Hepatocyte (in vitro differentiated cells): Measurements from ENCODE around the gene EYS. TPM values are rescaled to one million over a fixed set of nuclear protein-coding genes. Genes with fewer than 3 reads are reported as not detected.
A peak's percentile ranks its signal among the peaks of the same experiment; 100 is the strongest.
"Not testable (repeated sequence)": the region's sequence is repeated elsewhere in the genome, so short reads cannot be mapped to it uniquely, and the experiment has no call there.

Source experiments
- DNase-seq: peaks from one replicate; pipeline ENCODE4 v3.0.0-alpha.2; 2016; ENCODE audit warnings: low spot score
- H2AFZ ChIP-seq: fragments of 200-600 bp; sonication (generic); 2 replicates; pipeline ENCODE4 v1.6.0; 2016; ENCODE audit warnings: antibody characterized with exemption, mild to moderate bottlenecking
- H3K27ac ChIP-seq: fragments of 200-600 bp; sonication (generic); 2 replicates; pipeline ENCODE4 v1.5.1; 2016; ENCODE audit warnings: mild to moderate bottlenecking
- H3K27me3 ChIP-seq: fragments of 200-600 bp; sonication (generic); 2 replicates; pipeline ENCODE4 v1.6.1; 2016
- H3K36me3 ChIP-seq: fragments of 200-600 bp; sonication (generic); replicated peaks from 2 replicates; pipeline ENCODE4 v1.5.1; 2016; ENCODE audit warnings: low read depth; ENCODE audit not compliant: insufficient read depth
- H3K4me1 ChIP-seq: fragments of 200-600 bp; sonication (generic); 2 replicates; pipeline ENCODE4 v1.5.1; 2016; ENCODE audit warnings: mild to moderate bottlenecking, moderate library complexity; ENCODE audit not compliant: insufficient read depth
- H3K4me2 ChIP-seq: fragments of 200-600 bp; sonication (generic); 2 replicates; pipeline ENCODE4 v1.6.0; 2016
- H3K4me3 ChIP-seq: fragments of 200-600 bp; sonication (generic); 2 replicates; pipeline ENCODE4 v1.5.1; 2016; ENCODE audit warnings: mild to moderate bottlenecking
- H3K79me2 ChIP-seq: fragments of 200-600 bp; sonication (generic); 2 replicates; pipeline ENCODE4 v1.6.0; 2017; ENCODE audit warnings: mild to moderate bottlenecking
- H3K9me2 ChIP-seq: fragments of 200-600 bp; sonication (generic); replicated peaks from 2 replicates; pipeline ENCODE4 v1.6.0; 2017; ENCODE audit warnings: mild to moderate bottlenecking; ENCODE audit not compliant: insufficient read depth
- H3K9me3 ChIP-seq: fragments of 200-600 bp; sonication (generic); 2 replicates; pipeline ENCODE4 v1.5.1; 2016; ENCODE audit warnings: low read depth, mild to moderate bottlenecking
- H4K20me1 ChIP-seq: fragments of 200-600 bp; sonication (generic); 2 replicates; pipeline ENCODE4 v1.6.0; 2016; ENCODE audit warnings: mild to moderate bottlenecking; ENCODE audit not compliant: insufficient read depth, poor library complexity, severe bottlenecking
- EZH2 ChIP-seq: fragments of 200-600 bp; sonication (generic); IDR thresholded peaks from 2 replicates; pipeline ENCODE4 v1.6.1; 2016; ENCODE audit warnings: antibody characterized with exemption, mild to moderate bottlenecking, borderline replicate concordance
- EZH2phosphoT487 ChIP-seq: fragments of 200-600 bp; sonication (generic); IDR thresholded peaks from one replicate; pipeline ENCODE4 v1.6.1; 2018; ENCODE audit warnings: antibody characterized with exemption, mild to moderate bottlenecking, low read depth, moderate library complexity; ENCODE audit not compliant: unreplicated experiment, severe bottlenecking
- WGBS: methylation state at CpG from one replicate; pipeline ENCODE4 v1.1.6; 2016; ENCODE audit warnings: low lambda C conversion rate; ENCODE audit errors: missing lambda C conversion rate; 5-methylcytosine and 5-hydroxymethylcytosine counted together
- polyA plus RNA-seq: library from polyadenylated mRNA; unstranded; fragments of >200 nt; fragmentation: Nextera tagmentation; extraction: Ambion mirVana; gene quantifications from 2 replicates; pipeline ENCODE4 v1.2.1, GENCODE V29; 2016
- total RNA-seq: library from RNA; depleted of rRNA; stranded (reverse); fragments of >200 nt; gene quantifications from 2 replicates; pipeline ENCODE4 v1.2.3, GENCODE V29; 2014
- TF ChIP-seq, protein P1 (sequence below): fragments of 200-600 bp; sonication (generic); IDR thresholded peaks from 2 replicates; pipeline ENCODE4 v1.5.1; 2016; ENCODE audit warnings: antibody characterized with exemption, mild to moderate bottlenecking; ENCODE audit not compliant: poor library complexity

The EYS gene
- total and polyA plus RNA-seq, 2 experiments from 2014 or later: 0.57 to 0.68 TPM

DNA sequence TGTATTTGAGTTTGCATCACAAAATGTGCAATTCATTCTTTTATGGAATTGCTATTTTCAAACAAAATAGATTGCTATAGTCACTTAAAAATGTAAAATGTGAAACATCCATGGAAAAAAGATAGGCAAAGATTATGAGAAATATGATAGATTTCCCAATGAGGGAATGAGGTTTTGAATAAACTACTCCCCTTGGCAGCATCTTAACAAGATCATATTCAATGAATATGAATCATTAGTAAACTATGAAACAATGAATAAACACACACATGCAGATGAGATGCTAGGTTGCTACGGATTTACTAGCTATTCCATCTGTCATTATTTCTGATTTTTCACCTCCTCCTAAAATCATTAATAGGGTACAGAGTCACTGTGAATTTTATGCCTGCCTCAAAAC, 1669.6 kb downstream of the EYS start:
- no peaks in the 10 kb centered on the region for H4K20me1 ChIP-seq
- H3K9me3 ChIP-seq: no peaks in the 10 kb centered on the region
- no peaks in the 10 kb centered on the region for H3K9me2 ChIP-seq
- WGBS: 78% methylated on average over 1 of the region's 1 CpG
- H3K27ac ChIP-seq: no peak overlapping the region
- H3K4me3 ChIP-seq: no peak overlapping the region
- H3K36me3 ChIP-seq: no peaks in the 10 kb centered on the region
- no peak overlapping the region for H2AFZ ChIP-seq
- H3K27me3 ChIP-seq: no peaks in the 10 kb centered on the region
- peaks cover 18% of the 10 kb centered on the region for H3K4me1 ChIP-seq
- no peaks in the 10 kb centered on the region for H3K79me2 ChIP-seq
- H3K4me2 ChIP-seq: no peak overlapping the region
- TF ChIP-seq EZH2phosphoT487: no peak
- TF ChIP-seq, protein P1, sequence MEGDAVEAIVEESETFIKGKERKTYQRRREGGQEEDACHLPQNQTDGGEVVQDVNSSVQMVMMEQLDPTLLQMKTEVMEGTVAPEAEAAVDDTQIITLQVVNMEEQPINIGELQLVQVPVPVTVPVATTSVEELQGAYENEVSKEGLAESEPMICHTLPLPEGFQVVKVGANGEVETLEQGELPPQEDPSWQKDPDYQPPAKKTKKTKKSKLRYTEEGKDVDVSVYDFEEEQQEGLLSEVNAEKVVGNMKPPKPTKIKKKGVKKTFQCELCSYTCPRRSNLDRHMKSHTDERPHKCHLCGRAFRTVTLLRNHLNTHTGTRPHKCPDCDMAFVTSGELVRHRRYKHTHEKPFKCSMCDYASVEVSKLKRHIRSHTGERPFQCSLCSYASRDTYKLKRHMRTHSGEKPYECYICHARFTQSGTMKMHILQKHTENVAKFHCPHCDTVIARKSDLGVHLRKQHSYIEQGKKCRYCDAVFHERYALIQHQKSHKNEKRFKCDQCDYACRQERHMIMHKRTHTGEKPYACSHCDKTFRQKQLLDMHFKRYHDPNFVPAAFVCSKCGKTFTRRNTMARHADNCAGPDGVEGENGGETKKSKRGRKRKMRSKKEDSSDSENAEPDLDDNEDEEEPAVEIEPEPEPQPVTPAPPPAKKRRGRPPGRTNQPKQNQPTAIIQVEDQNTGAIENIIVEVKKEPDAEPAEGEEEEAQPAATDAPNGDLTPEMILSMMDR: no peak
- no peak for TF ChIP-seq EZH2
- no peak for DNase-seq

DNA sequence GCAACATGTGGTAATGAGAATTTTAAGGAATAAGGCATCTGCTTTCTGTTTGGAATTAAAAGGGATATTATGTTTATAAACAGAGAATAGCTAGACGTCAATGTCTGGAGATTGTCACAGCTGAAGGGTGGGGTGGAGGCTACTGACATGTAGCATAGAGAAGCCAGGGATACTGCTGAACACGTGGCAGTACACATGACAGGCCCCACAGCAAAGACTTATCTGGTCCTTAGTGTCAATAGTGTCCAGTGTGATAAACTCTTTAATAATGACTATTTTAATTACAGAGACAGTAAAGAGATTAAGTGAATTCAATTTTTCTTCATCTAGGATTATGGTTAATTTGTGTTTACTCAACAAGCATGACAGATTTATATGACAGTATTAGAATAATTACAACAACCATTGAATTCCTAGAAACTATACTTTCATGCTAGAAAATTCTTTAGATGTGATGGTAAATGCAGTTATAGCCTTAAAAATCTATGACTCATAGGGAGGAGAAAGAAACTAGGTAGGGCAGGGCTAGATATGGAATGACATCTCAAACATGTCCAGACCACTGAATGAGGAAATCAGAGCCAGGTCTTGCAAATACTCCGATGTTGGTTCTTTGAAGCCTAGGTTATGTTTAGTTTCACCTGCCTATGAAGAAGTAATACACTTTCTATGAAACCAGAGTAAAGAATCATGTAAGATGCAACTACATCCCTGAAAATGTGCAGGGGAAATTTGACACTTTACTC, 1671.9 kb downstream of the EYS start:
- Histone ChIP-seq H3K36me3 (no peaks in the 10 kb centered on the region), H2AFZ (no peak overlapping the region), H3K79me2 (no peaks in the 10 kb centered on the region), H3K9me2 (no peaks in the 10 kb centered on the region), H3K4me2 (peak overlapping the region; percentile 25), H3K4me1 (peaks cover 18% of the 10 kb centered on the region), H4K20me1 (no peaks in the 10 kb centered on the region), H3K4me3 (no peak overlapping the region), H3K9me3 (no peaks in the 10 kb centered on the region), H3K27ac (peak overlapping the region; percentile 65), H3K27me3 (no peaks in the 10 kb centered on the region)
- no peak for TF ChIP-seq EZH2
- TF ChIP-seq EZH2phosphoT487: no peak
- TF ChIP-seq, protein P1: no peak
- peak; percentile 46 for DNase-seq
- 22% methylated on average over 3 of the region's 3 CpGs for WGBS

DNA sequence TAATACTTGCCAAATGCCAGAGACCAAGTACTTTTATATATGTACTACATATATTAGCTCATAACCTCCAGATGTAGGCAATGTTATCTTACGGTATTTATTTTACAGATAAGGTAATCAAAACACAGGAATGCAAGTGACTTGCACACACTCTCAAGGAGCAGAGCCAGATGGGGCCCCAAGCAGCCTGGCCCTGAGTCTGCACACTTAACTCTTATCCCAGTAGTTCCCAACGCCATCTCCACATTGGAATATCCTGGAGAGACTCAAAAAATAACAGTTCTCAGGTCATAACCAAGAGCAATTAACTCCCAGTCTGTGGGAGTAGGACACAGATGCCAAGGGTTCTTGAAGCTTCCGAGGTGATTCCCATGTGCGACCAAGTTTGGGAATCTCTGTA, 1672.7 kb downstream of the EYS start:
- Histone ChIP-seq H2AFZ (no peak overlapping the region), H4K20me1 (no peaks in the 10 kb centered on the region), H3K4me2 (peak overlapping the region; percentile 25), H3K4me3 (no peak overlapping the region), H3K27me3 (no peaks in the 10 kb centered on the region), H3K79me2 (no peaks in the 10 kb centered on the region), H3K9me2 (no peaks in the 10 kb centered on the region), H3K4me1 (peaks cover 18% of the 10 kb centered on the region), H3K36me3 (no peaks in the 10 kb centered on the region), H3K9me3 (no peaks in the 10 kb centered on the region), H3K27ac (peak overlapping the region; percentile 65)
- 58% methylated on average over 4 of the region's 4 CpGs for whole genome bisulfite sequencing
- TF ChIP-seq, protein P1: no peak
- TF ChIP-seq EZH2: no peak
- TF ChIP-seq EZH2phosphoT487: no peak
- no peak for DNase-seq

DNA sequence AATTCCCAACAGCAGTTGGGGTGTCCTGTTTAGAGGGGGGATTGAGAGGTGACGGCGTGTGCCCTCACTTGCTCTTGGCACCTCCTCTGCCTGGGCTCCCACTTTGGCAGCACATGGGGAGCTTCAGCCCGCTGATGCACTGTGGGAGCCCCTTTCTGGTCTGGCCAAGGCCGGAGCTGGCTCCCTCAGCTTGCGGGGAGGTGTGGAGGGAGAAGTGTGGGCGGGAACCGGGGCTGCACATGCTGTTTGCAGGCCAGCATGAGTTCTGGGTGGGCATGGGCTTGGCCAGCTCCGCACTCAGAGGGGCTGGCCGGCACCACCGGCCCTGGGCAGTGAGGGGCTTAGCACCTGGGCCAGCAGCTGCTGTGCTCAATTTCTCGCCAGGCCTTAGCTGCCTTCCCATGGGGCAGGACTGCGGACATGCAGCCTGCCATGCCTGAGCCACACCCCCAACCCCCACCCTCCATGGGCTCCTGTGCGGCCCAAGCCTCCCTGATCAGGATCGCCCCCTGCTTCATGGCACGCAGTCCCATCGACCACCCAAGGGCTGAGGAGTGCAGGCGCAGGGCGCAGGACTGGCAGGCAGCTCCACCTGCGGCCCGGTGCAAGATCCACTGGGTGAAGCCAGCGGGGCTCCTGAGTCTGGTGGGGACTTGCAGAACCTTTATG, 1675.9 kb downstream of the EYS start:
- H3K9me3 ChIP-seq, H4K20me1 ChIP-seq, H3K4me3 ChIP-seq, H2AFZ ChIP-seq, H3K79me2 ChIP-seq, DNase-seq, H3K36me3 ChIP-seq, H3K4me2 ChIP-seq, H3K27me3 ChIP-seq, H3K9me2 ChIP-seq, H3K27ac ChIP-seq: not testable (repeated sequence)
- 93% methylated on average over 21 of the region's 21 CpGs for WGBS
- peaks cover 18% of the 10 kb centered on the region for H3K4me1 ChIP-seq
